GM11168 (cell line): ENCODE results near the gene THSD4.

Source experiments
- in situ Hi-C: fragments of 300-500 bp; cut with MboI; formaldehyde crosslinking; loops from one replicate; pipeline ENCODE4 v1.12.0; 2022; ENCODE audit warnings: low sequenced_read_pairs; ENCODE audit not compliant: unreplicated experiment

The THSD4 gene

DNA sequence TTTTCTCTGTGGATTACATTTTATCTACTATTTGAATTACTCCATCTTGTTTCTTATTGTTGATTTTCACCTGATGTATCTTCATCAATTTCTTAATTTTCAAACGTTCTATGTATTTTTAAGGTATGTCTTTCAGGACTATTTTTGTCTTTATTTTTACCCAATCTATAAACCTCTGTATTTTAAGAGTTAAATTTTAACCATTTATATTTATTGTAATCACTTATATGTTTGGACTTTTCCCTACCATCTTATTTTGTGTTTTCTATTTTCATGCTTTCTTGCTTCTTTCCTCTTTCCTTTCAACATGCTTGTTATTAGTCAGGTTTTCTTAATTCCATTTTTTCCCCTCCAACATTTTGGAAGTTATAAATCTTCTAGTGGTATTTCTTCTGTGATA, 645.6 kb downstream of the THSD4 start:
- in situ Hi-C loops, result loop anchor here (25.0 kb wide), 1 partner anchor 401 kb away; no protein-coding TSS in a partner anchor

DNA sequence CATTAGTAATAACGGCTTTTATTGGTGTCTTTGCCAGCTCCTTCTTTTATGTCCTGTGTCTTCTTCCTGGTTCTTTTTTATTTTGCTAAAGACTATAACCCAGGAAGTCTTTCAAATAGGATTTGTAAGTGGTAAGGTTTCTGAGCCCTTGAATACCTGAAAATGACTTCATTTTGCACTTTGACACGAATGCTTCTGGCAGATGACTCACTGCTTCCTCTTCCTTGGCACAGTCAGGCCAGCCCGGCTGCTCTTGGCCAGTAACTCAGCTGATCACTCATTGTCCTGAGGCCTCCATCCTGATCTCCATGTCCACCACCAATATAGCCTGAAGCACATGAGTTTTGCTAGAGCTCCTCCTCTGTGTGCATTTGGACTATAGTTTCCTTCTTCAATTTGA, 646.4 kb downstream of the THSD4 start:
- in situ Hi-C loops, result loop anchor here (25.0 kb wide), 1 partner anchor 401 kb away; no protein-coding TSS in a partner anchor

DNA sequence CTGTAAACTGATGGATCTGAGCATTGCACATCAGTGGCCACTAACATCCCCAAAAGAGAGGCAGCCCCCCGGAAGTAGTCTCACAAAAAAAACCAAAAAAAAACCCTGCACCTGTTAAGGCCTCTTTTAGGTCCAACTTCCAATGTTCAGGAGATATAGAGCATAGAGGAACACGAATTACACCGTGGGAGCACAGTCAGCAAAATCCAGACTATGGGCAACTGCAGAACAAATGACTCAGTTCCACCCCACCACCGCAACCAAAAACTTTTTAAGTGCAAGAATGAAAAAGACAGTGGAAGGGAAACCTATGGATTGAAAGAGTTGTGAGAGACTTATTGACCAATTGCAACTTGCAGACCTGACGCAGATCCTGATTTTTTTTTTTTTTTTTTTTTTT, 652.9 kb downstream of the THSD4 start:
- in situ Hi-C loops, result loop anchor here (25.0 kb wide), 1 partner anchor 394 kb away; no protein-coding TSS in a partner anchor

DNA sequence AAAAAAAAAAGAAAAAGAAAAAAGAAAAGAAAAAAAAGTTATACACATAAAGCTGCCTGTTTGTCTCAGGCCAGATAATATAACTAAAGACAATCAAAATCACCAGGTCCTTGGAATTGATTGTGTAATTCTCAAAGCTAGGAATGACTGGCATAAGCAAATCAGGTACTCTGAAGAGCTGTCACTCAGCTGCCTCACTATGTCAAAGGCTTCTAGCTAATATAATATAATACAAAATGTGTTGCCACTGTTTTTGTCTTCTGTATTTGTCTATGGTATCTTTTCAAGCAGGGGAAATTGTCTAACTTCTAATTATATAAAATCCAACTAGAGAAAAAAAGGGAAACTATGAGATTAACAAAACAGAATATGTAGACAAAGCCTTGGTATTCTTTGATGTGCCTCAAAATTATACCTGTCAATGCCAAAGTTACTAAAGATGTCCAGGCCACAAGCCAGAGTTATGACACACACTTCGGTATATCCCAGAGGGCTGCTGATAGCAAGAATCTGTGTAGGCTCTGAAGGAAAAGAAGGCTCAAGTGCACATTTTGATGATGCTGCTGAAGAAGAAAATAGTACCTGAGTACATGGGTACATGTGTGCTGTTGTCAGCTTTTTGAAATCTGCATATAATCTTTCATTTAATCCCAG, 658.1 kb downstream of the THSD4 start:
- in situ Hi-C loops, result loop anchor here (25.0 kb wide), 1 partner anchor 389 kb away; no protein-coding TSS in a partner anchor

DNA sequence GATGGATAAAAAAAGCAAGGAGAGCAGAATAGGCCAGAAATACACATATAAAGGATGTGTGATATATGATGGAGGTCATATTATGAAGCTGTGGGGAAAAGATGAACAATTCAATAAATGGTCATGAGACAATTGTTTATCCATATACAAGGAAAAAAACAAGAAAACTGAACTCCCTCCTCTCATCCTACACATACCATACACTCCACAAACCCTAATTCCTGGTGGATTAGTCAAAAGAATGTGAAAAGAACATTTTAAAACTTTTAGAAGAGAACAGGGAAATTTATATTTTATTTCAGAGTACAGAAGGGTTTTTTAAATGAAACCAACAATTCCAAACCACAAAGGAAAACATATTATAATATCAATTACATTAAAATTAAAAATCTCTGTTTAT, 660.6 kb downstream of the THSD4 start:
- in situ Hi-C loops, result no loop called here

DNA sequence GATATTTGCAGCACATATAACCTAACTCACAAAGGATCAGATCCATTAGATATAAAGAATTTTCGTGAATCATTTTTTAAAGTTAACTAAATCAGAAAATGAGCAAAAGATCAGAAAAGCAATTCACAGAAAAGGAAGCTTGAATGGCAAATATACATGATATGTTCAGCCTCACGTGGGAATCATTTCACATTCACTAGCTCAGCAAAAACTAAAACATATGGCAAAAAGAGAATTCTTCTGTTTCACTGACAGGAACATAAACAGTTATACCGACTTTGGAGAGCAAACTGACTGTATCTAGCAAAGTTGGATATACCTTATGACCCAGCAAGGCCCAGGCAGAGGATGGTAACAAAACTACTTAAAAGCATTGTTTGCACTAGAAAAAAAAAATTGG, 661.0 kb downstream of the THSD4 start:
- in situ Hi-C loops, result no loop called here

DNA sequence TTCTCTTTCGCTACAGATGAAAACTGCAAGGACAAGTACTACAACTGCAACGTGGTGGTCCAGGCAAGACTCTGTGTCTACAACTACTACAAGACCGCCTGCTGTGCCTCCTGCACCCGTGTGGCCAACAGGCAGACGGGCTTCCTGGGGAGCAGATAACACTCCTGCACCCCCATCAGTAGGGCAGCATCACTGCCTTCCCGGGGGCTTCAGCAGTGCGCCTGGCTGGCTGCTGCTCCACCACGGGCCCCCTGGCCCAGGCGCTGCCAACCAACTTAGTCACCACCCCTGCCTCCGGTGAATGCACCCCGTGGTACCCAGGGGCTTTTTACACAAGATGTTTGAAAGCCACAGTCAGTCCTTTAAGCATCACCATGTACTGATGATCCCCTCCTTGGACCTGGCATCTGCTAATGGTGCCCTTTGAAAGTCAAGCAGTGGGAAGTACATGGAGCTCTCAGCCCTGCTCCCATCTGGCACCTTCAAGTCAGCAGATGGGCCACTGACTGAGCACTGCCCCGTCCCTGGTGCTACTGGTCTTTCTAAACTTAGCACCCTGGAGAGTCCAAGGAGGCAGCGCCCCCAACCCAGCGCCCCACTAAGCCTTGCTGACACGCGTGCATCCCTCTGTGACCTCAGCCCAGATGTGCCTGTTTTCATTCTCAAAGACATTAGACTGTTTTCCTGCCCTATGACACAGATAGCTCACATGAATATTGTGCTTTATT, 662.1 kb downstream of the THSD4 start:
- in situ Hi-C loops, result no loop called here

DNA sequence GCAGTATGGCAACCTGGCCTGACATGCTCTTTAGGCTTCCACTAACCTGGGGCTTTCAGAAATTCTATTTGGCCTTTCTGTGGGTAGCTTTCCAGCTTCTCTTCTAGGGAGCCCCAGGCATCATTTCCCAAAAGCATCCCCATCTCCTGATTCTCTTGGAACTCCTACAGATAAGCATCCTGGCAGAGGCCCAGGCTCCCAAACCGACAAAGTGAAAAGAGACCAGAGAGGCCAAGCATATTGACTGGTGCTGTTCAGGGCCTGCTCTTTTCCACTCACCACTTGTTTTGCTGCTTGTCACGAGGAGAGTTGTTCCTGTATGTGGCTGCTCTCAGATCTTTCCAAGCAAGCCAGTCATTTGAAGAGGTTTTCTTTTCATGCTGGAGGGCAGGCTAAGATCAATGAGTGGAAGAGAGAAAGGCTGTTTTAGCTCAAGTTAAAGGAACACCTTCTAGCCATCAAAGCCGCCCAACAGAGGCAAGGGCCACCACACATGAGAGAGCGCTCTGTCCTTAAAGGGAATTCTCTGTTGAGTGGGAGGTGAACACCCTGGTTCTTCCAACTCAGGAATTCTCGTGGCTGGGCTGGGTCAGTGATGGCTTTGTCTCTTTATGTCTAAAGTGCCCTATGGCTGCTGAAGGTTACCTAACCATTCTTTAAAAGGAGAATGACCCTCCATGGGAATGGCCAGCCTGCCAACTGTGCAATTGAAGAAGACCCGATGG, 664.0 kb downstream of the THSD4 start:
- in situ Hi-C loops, result no loop called here

DNA sequence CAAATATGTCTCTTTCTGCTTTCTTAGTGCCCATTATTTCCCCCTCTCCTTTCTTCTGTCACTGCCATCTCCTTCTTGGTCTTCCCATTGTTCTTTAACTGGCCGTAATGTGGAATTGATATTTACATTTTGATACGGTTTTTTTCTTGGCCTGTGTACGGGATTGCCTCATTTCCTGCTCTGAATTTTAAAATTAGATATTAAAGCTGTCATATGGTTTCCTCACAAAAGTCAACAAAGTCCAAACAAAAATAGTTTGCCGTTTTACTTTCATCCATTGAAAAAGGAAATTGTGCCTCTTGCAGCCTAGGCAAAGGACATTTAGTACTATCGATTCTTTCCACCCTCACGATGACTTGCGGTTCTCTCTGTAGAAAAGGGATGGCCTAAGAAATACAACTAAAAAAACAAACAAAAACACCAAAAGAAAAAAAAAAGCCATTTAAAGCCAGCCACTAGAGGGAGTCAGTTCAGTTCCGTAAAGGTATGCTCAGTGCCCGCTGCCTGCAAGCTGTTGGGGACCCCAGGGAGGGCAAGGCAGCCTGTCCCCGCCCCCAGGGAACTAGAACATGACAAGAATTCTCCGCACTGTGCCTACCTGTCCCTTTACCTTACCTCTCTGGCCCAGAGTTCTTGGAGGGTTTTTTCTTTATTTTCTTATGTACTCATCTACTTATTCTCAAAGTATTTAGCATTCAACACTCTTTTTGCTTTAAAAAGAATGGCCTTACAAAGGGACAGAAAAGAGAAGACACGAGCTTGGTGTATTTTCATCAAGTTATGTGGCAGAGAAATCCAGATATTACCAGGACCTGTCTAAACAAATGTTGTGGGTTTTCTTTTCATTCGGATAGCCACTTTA, 665.1 kb downstream of the THSD4 start:
- in situ Hi-C loops, result no loop called here

DNA sequence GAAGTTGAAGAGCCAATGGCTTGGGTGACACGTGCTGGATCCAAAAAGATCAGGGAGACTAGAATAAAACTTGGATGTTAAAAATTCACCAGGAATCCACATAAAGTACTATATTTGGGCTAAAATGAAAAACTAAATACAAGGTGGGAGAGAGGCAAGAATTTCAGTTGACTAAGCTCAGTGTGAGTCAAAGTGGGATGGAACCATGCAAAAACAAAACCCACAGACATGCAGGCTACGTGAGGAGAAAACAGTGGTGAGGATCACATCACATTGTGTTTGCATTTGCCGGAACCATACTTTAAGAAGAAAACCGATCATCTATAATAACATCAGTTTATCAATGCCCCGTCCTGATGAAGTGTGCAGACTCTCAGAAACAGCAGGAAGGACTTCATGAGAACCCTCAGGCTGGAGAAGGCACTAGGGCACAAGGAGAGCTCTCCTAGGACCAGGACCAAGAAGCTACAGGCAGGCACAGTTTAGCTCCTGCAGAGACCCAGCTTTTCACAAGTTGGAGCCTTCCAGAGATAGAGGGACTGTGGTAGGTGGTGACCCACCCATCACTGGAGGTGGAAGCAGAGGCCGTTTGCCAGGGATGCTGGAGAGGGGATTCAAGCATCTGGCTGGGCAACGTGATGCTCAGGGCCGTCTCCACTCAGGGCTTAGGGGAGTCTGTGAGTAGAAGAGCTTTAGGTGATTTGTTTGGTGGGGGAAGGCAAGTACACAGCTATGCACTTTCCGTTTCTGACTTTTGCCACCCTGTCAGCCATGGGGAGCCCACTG, 666.1 kb downstream of the THSD4 start:
- in situ Hi-C loops, result no loop called here

DNA sequence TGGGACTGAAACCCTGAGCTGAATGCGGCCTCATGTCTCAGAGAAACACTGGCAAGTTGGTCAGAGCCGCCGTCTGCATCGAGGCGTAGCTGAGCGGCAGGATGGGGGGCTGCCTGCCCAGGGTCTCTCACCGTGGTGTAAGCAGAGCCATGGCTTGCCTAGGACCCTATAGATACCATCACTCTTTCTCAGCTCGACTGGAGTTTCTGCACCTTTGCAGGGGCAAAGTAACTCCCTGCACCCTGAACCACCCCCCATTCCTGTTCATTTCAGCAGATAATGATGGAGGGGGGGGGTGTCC, 666.6 kb downstream of the THSD4 start:
- in situ Hi-C loops, result no loop called here

DNA sequence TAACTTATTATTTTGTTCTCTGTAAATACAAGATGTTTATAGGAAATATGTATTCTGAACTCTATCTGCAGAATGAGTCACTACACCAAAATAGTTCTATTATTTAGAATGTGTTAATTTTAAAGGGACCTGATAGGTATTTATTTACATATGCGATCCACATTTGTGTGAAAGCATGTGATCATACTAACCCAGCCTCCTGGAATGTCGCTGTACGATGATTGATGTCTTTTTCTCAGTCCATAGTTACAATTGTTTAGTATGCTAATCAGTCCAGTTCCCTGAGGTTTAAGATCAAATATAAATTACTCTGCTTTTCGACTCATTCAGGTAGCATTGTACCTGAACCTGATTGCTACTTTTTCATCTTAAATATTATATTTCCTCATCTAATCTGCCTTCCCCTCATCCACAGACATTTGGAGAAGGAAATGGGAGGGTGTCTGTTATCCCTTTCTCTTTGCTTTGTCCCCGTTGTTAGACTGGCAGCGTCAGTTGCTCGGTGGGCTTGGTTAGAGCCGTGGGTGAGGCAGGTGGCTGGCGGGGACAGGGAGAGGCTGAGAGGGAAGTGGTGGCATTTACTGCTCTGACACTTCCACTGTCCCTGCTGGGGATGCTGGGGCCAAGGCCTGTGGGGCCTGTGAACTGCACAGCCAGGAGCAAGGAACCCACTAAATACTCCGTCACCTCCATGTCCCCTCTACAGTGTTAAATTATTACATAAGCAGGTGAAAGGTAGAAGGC, 667.3 kb downstream of the THSD4 start:
- in situ Hi-C loops, result no loop called here

DNA sequence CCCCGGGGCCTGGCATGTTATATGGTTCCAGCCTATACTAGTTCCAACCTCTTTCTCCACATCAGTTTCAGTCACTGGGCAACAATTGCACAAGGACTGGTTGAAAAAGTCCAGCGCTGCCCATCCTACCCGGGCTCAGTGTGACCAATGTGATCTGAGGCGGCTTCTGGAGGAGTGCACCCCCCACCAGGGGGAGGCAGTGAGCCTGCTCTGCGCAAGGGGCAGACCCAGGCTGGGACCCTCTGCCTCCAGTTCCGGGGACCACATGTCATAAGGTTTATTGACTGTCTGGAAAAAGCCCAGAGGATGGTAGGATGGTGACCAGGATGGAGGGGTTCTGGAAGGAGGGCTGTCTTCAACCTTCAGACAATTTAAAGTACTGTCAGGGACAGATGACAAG, 669.4 kb downstream of the THSD4 start:
- in situ Hi-C loops, result no loop called here

DNA sequence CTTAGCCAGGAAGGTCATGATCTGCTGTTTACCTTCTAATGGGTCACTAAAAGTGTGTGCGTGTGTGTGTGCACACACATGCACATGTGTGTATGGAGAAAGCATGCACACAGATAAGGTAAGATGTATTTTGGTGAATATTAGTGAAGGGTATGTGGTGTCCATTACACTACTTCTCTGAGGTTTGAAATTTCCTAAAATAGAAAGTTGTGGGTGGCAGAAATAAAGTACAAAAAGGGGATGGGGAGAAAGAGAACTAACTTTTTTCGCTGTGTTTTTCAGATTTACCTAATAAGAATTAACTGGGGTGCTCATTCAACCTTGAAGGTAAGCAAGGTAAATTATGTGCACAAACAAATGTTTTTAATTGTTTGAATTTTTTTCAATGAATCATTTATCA, 670.7 kb downstream of the THSD4 start:
- in situ Hi-C loops, result no loop called here

DNA sequence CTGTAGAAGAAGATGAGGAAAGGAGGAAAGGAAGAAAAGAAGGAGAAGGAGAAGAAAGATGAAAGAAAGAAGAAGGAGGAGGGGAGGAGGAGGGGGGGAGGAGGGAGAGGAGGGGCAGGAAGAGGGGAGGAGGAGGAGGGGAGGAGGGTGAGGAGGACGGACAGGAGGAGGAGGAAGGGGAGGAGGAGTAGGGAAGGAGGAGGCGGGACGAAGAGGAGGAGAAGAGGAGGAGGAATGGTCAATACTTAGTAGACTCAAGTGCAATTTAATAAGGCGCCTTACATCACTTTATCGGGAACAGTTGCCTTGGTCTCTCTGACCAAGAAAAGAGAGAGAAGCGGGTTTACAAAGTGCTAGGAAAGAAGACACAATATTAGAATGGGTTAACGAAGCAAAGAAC, 671.4 kb downstream of the THSD4 start:
- in situ Hi-C loops, result no loop called here

DNA sequence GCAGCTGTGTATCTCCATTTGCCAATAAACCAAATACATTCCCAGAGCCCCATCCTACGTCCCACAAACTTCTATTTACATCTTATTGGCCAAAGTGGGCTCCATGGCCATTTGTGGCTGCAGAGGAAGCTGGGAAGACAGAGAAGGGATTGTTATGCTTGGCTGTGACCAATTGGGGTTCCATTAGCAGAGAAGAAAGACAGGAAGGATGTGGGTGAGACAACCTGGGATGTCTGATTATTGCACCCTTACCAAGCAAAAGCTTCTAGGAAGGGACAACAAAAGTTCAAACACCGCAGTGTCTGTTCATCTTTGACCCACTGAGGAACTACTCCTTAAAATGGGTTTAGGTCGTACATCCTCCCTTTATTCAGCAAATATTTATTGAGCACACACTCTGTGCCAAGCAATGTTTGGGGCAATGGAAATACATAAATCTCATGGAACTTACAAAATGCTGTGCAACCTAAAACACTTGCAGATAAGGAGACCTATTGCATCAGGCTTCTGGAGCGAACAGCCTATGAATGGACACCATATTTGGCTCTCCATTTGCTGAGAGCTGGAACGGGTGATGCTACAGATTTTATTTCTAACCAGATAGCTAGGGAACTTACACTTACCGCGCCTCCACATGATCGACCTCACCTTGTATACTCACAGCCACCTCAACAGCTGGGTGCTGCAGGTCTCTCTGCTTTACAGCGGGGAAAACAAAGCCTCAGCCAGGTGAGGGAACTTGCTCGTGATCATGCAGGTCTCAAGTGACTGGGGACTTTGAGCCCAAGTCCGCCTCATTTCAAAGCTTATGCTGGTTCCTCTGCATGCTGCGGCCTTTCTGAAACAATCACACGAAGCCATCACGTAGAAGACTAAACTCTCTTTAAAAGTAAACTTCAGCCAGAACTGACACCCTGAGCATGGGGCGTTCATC, 673.6 kb downstream of the THSD4 start:
- in situ Hi-C loops, result no loop called here

DNA sequence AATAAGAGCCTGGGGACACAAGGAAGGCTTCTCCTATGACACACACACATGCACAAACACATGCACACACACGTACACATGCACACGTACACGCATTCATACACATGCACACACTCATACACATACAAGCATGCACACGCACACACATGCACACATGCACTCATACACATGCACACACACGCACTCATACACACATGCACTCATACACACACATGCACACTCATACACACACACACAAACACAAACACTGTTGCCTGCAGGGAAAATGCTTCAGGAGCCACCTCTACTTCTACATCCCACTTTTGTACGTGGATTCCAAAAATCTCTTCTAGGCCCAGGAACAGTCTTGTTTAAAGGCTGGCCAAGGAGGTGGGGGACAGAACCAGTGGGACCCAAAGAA, 674.3 kb downstream of the THSD4 start:
- in situ Hi-C loops, result no loop called here

DNA sequence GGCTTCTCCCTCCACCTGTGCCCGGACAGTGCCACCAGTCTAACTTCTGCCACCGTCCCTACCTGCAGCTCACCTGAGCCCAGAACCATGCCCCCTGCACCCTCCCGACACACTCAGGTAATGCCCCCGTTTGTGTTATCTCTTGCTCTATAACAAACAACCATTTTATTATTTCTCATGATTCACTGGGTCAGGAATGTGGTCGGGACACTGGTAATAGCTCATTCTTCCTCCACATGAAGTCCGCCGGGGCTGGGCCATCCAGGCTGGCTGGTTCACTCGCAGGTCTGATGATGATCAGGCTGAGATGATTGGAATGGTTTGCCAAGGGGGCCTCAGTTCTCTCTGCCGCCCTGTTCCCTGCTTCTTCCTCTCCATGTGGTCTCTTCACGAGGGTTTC, 674.8 kb downstream of the THSD4 start:
- in situ Hi-C loops, result no loop called here
